K562 (cell line): ENCODE results near the gene AQP5. TPM values are rescaled to one million over a fixed set of nuclear protein-coding genes. Genes with fewer than 3 reads are reported as not detected.

Source experiments
- ATAC-seq: fragments of 200-7000 bp; cut with Tn5 transposase; 3 replicates; pipeline ENCODE4 v1.9.1; 2020; ENCODE audit warnings: moderate library complexity
- BruUV-seq: library from RNA; stranded (reverse); fragments of 400-500 nt; replicated peaks from 2 replicates; lab custom pipeline; 2021; lab: Mats Ljungman, UMichigan
- CTCF ChIA-PET: fragments of 300-600 bp; formaldehyde crosslinking; extraction: SDS; loops from one replicate; lab custom pipeline; 2021; ENCODE audit warnings: low intra/inter-chr PET ratio; lab: Yijun Ruan, JAX
- POLR2A ChIA-PET: fragments of 300-600, 350-650 bp; sonication (Branson Sonifier 250); formaldehyde crosslinking; extraction: SDS; loops from one replicate; lab custom pipeline; 2021; ENCODE audit warnings: antibody characterized with exemption, inconsistent platforms; lab: Yijun Ruan, JAX
- DNase-seq, 4 experiments: peaks; one replicate each; pipeline versions ENCODE4 v3.0.0 to v3.0.0-alpha.2; 2011 to 2018; ENCODE audit warnings: low spot score in 3 of 4, mixed read lengths in 3 of 4; ENCODE audit errors: extremely low read depth in 1 of 4
- FAIRE-seq: peaks from 2 replicates; lab custom pipeline; 2011; peaks lifted over from hg19 to GRCh38; lab: Jason Lieb, UNC
- H2AFZ ChIP-seq: 2 replicates; pipeline ENCODE4 v1.6.0; 2011; ENCODE audit warnings: low read depth, low read length, control low read depth, inconsistent platforms
- H3K27ac ChIP-seq: fragments of 200-600 bp; 3 replicates; pipeline ENCODE4 v1.8.0; 2011; ENCODE audit warnings: low read depth, mild to moderate bottlenecking, control low read depth, inconsistent platforms, low read length, moderate library complexity, mixed read lengths; ENCODE audit errors: extremely low read depth
- H3K27me3 ChIP-seq, 2 experiments: fragments of 300-600 bp in 1 of 2; 2 replicates in 1 of 2; 3 replicates in 1 of 2; pipeline versions ENCODE4 v1.6.0 to v1.8.0; 2011; ENCODE audit warnings: inconsistent platforms in 2 of 2, low read length in 2 of 2, mild to moderate bottlenecking in 1 of 2, mixed read lengths in 1 of 2, moderate library complexity in 1 of 2; ENCODE audit not compliant: control insufficient read depth in 2 of 2, insufficient read depth in 2 of 2
- H3K36me3 ChIP-seq: fragments of 300-600 bp; 3 replicates; pipeline ENCODE4 v1.8.0; 2011; ENCODE audit warnings: mild to moderate bottlenecking, low read length, inconsistent platforms; ENCODE audit not compliant: control insufficient read depth, insufficient read depth
- H3K4me1 ChIP-seq, 2 experiments: fragments of 200-600 bp in 1 of 2; replicated peaks in 1 of 2; 2 replicates in 1 of 2; 3 replicates in 1 of 2; pipeline versions ENCODE4 v1.5.1 to v1.8.0; 2011; ENCODE audit warnings: inconsistent platforms in 2 of 2, low read length in 2 of 2, mild to moderate bottlenecking in 1 of 2, mixed read lengths in 1 of 2, moderate library complexity in 1 of 2; ENCODE audit not compliant: control insufficient read depth in 2 of 2, insufficient read depth in 2 of 2
- H3K4me2 ChIP-seq: 2 replicates; pipeline ENCODE4 v1.6.1; 2011; ENCODE audit warnings: low read length, control low read depth, inconsistent platforms, mixed read lengths; ENCODE audit not compliant: insufficient read depth
- H3K4me3 ChIP-seq: fragments of 200-600 bp; sonication (generic), shearing (Covaris generic); 2 replicates; pipeline ENCODE4 v1.5.1; 2016; ENCODE audit warnings: control low read depth, inconsistent platforms
- H3K79me2 ChIP-seq: fragments of 200-600 bp; 3 replicates; pipeline ENCODE4 v1.8.0; 2011; ENCODE audit warnings: low read length, inconsistent platforms; ENCODE audit not compliant: control insufficient read depth, insufficient read depth
- H3K9ac ChIP-seq, 2 experiments: 2 replicates each; pipeline versions ENCODE4 v1.6.0 to v1.6.1; 2011; ENCODE audit warnings: low read depth in 2 of 2, low read length in 2 of 2, control low read depth in 1 of 2, inconsistent platforms in 1 of 2, mild to moderate bottlenecking in 1 of 2, mixed read lengths in 1 of 2; ENCODE audit not compliant: insufficient read depth in 1 of 2
- H3K9me1 ChIP-seq: one replicate; pipeline ENCODE4 v1.6.0; 2011; ENCODE audit warnings: inconsistent platforms, mild to moderate bottlenecking, low read length, moderate library complexity; ENCODE audit not compliant: control insufficient read depth, insufficient read depth
- H3K9me3 ChIP-seq: replicated peaks from 2 replicates; pipeline ENCODE4 v1.5.1; 2011; ENCODE audit warnings: low read depth, low read length, inconsistent platforms; ENCODE audit not compliant: control insufficient read depth, insufficient read depth
- H4K20me1 ChIP-seq: replicated peaks from 2 replicates; pipeline ENCODE4 v1.6.1; 2011; ENCODE audit warnings: low read length, inconsistent platforms, mixed read lengths; ENCODE audit not compliant: control insufficient read depth, insufficient read depth
- BRD9 ChIP-seq: fragments of 450-650 bp; IDR thresholded peaks from 2 replicates; pipeline ENCODE4 v1.6.1; 2018; ENCODE audit warnings: low read depth; ENCODE audit not compliant: partially characterized antibody
- CBX3 ChIP-seq, 2 experiments: IDR thresholded peaks; 1 replicate in 1 of 2; 2 replicates in 1 of 2; pipeline ENCODE4 v1.6.1; 2012; ENCODE audit warnings: inconsistent platforms in 2 of 2, low read length in 2 of 2, borderline replicate concordance in 1 of 2, control low read depth in 1 of 2
- CREB3L1 ChIP-seq: fragments of 450-650 bp; IDR thresholded peaks from 2 replicates; pipeline ENCODE4 v1.6.1; 2014; ENCODE audit warnings: low read depth, mild to moderate bottlenecking, moderate library complexity, borderline replicate concordance
- CREM ChIP-seq: IDR thresholded peaks from 2 replicates; pipeline ENCODE4 v1.6.1; 2014; ENCODE audit warnings: antibody characterized with exemption, low read depth
- CXXC5 ChIP-seq: fragments of 250-450 bp; sonication (Bioruptor Pico); IDR thresholded peaks from 2 replicates; pipeline ENCODE4 v1.8.0; 2022; ENCODE audit warnings: inconsistent platforms, mild to moderate bottlenecking, moderate library complexity
- ELK3 ChIP-seq: fragments of 450-650 bp; formaldehyde crosslinking; IDR thresholded peaks from 2 replicates; pipeline ENCODE4 v1.4.0; 2020; ENCODE audit warnings: mild to moderate bottlenecking
- GATAD2A ChIP-seq: fragments of 450-650 bp; IDR thresholded peaks from 2 replicates; pipeline ENCODE4 v1.6.1; 2017
- STAT6 ChIP-seq: sonication (generic); formaldehyde crosslinking; IDR thresholded peaks from 2 replicates; pipeline ENCODE4 v1.8.1; 2023; ENCODE audit warnings: mild to moderate bottlenecking, missing genetic modification reagents
- THAP12 ChIP-seq: fragments of 250-450 bp; sonication (Bioruptor Pico); IDR thresholded peaks from 2 replicates; pipeline ENCODE4 v1.9.0; 2021; ENCODE audit warnings: mild to moderate bottlenecking, inconsistent platforms
- THRB ChIP-seq: fragments of 450-650 bp; formaldehyde crosslinking; conservative IDR thresholded peaks from 2 replicates; pipeline ENCODE4 v1.4.0; 2022; ENCODE audit warnings: mild to moderate bottlenecking, missing genetic modification characterization
- WGBS: fragments of 100-300 bp; shearing (Covaris generic); methylation state at CpG from one replicate; pipeline ENCODE4 v1.1.6; 2016; ENCODE audit warnings: low coverage, mixed read lengths; ENCODE audit not compliant: insufficient coverage; ENCODE audit errors: missing lambda C conversion rate; 5-methylcytosine and 5-hydroxymethylcytosine counted together
- in situ Hi-C: fragments of 300-500 bp; cut with MboI; formaldehyde crosslinking; loops from 4 replicates; pipeline ENCODE4 v1.15.0; 2018; ENCODE audit warnings: inconsistent platforms, mixed read lengths
- intact Hi-C: fragments of 100-400 bp; cut with micrococcal nuclease; formaldehyde crosslinking; loops from 2 replicates; pipeline ENCODE4 v1.14.2; 2022
- polyA plus RNA-seq, 8 experiments: library from polyadenylated mRNA; depleted of rRNA in 4 of 8; stranded (reverse) in 5 of 8; unstranded in 3 of 8; fragments of >200 nt; fragmentation: Nextera tagmentation in 2 of 8; fragmentation: Illumina TruSeq in 1 of 8; extraction: Ambion mirVana in 2 of 8; extraction: Trizol in 1 of 8; gene quantifications; 2 replicates each; pipeline versions ENCODE4 v1.2.1 to v1.2.3, GENCODE V29; 2011 to 2014; ENCODE audit warnings: inconsistent platforms in 1 of 8, missing spikeins in 1 of 8
- total RNA-seq, 7 experiments: library from RNA; depleted of rRNA in 6 of 7; stranded (reverse); fragments of >200 nt in 6 of 7; fragmentation: Illumina TruSeq in 2 of 7; extraction: Trizol in 2 of 7; gene quantifications; 2 replicates each; pipeline versions ENCODE4 v1.2.1 to v1.2.3, GENCODE V29; 2011 to 2021; ENCODE audit warnings: low replicate concordance in 1 of 7

Gene AQP5
- total and polyA plus RNA-seq, 9 of the 15 experiments (the other 6 are each of a cell fraction or from before 2014, with no cell fraction given) = not detected

GRCh38 chr12:49945394-49946080 lies 16.1 kb upstream of the AQP5 start:
- Histone ChIP-seq H3K9me1 (no peaks in the 10 kb centered on the region), H3K36me3 (no peaks in the 10 kb centered on the region), H3K27ac (peak overlapping the region; percentile 35; the same call in 1 of the 3 replicates), H2AFZ (peak overlapping the region; percentile 92), H3K9ac (peak overlapping the region; percentile 49 to 66), H3K4me2 (peak overlapping the region; percentile 57), H3K4me3 (no peak overlapping the region), H3K79me2 (no peaks in the 10 kb centered on the region), H3K9me3 (no peaks in the 10 kb centered on the region), H3K27me3 (no peaks in the 10 kb centered on the region), H4K20me1 (no peaks in the 10 kb centered on the region), H3K4me1 (peaks cover 14 to 20% of the 10 kb centered on the region in 2 experiments; a peak in 4 of 5 replicates)
- ATAC-seq (peak; percentile 99), DNase-seq (peak; percentile 90 to 92 (median 91)), FAIRE-seq (peak; percentile 96)
- BruUV-seq = no TSS peak
- CTCF ChIA-PET = interaction anchor here (0.6 to 0.9 kb wide), 3 partner anchors 78 to 125 kb away, joined by 3 to 4 read pairs (median 3); no protein-coding TSS in a partner anchor
- POLR2A ChIA-PET = interaction anchor here (0.6 to 1.9 kb wide), 11 partner anchors 12 to 108 kb away, joined by 3 to 12 read pairs (median 4); no protein-coding TSS in a partner anchor
- in situ Hi-C loops = no loop called here
- intact Hi-C loops = loop anchor here (5.0 kb wide), 2 partner anchors 78 to 168 kb away; no protein-coding TSS in a partner anchor
- 12% methylated on average over 24 of the region's 28 CpGs for WGBS
- TF ChIP-seq BRD9 = peak; percentile 75
- peak in 1 of 2 experiments; percentile 85; a peak in 1 of 3 replicates for TF ChIP-seq CBX3 (IDR thresholded peaks at IDR 0.05; ENCODE audit: borderline replicate concordance in 1 of 2, low read length in 2 of 2)
- TF ChIP-seq CREM = peak; percentile 85
- no peak for TF ChIP-seq THAP12 (CRISPR knock-in tag)
- TF ChIP-seq STAT6 = no peak
- no peak for TF ChIP-seq ELK3 (CRISPR knock-in tag)
- peak; percentile 21; the same call in 1 of the 2 replicates for TF ChIP-seq GATAD2A
- no peak for TF ChIP-seq THRB
- TF ChIP-seq CXXC5 (CRISPR knock-in tag) = peak; percentile 72
- TF ChIP-seq CREB3L1 = 0 out of 2 replicates have a peak, but pooled peaks have one; percentile 40
